Measurements from ENCODE around the gene INSIG1.

Gene INSIG1

DNA sequence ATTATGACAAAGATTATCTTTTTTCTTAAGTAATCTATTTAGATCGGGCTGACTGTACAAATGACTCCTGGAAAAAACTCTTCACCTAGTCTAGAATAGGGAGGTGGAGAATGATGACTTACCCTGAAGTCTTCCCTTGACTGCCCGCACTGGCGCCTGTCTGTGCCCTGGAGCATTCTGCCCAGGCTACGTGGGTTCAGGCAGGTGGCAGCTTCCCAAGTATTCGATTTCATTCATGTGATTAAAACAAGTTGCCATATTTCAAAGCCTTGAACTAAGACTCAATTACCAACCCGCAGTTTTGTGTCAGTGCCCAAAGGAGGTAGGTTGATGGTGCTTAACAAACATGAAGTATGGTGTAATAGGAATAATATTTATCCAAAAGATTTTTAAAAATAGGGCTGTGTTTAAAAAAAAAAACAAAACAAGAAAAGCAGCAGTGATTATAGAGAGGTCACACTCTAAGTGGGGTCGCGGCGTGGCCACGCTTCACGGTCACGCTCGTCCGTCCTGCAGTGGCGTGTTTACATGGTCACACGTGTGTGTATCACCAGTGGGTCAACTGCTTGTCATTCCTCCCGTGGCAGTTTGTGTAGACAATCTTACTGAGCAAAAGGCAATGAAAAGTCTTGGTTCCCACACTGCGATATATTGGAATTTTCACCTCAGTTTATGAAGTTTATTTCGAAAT lies 10.8 kb downstream of the INSIG1 start:
- TF ChIP-seq, protein P1, sequence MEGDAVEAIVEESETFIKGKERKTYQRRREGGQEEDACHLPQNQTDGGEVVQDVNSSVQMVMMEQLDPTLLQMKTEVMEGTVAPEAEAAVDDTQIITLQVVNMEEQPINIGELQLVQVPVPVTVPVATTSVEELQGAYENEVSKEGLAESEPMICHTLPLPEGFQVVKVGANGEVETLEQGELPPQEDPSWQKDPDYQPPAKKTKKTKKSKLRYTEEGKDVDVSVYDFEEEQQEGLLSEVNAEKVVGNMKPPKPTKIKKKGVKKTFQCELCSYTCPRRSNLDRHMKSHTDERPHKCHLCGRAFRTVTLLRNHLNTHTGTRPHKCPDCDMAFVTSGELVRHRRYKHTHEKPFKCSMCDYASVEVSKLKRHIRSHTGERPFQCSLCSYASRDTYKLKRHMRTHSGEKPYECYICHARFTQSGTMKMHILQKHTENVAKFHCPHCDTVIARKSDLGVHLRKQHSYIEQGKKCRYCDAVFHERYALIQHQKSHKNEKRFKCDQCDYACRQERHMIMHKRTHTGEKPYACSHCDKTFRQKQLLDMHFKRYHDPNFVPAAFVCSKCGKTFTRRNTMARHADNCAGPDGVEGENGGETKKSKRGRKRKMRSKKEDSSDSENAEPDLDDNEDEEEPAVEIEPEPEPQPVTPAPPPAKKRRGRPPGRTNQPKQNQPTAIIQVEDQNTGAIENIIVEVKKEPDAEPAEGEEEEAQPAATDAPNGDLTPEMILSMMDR (IDR thresholded peaks at IDR 0.05; ENCODE audit: low read depth, low read length, missing control alignments): no peak
- no peak overlapping the region for H3K4me3 ChIP-seq (replicated peaks; ENCODE audit: low read depth, low read length)
- no peak for DNase-seq (ENCODE audit: extremely low read depth, low read depth)

DNA sequence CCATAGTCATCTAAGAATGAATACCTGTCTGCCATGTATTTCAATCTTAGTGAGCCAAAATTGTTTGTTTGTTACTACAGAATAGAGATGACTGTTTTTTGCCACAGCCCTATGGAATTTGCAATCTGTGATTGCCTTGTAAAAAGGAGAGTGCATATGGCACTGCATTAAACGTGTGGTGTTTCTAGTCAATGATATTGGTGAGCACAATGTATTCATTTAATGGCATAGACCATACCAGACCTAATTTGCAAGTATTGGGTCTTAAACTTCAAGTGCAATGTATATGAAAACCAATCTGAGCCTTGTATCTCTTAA lies 11.3 kb downstream of the INSIG1 start:
- DNase-seq (ENCODE audit: extremely low read depth, low read depth): no peak
- H3K4me3 ChIP-seq (replicated peaks; ENCODE audit: low read depth, low read length): no peak overlapping the region
- TF ChIP-seq, protein P1 (IDR thresholded peaks at IDR 0.05; ENCODE audit: low read depth, low read length, missing control alignments): no peak

DNA sequence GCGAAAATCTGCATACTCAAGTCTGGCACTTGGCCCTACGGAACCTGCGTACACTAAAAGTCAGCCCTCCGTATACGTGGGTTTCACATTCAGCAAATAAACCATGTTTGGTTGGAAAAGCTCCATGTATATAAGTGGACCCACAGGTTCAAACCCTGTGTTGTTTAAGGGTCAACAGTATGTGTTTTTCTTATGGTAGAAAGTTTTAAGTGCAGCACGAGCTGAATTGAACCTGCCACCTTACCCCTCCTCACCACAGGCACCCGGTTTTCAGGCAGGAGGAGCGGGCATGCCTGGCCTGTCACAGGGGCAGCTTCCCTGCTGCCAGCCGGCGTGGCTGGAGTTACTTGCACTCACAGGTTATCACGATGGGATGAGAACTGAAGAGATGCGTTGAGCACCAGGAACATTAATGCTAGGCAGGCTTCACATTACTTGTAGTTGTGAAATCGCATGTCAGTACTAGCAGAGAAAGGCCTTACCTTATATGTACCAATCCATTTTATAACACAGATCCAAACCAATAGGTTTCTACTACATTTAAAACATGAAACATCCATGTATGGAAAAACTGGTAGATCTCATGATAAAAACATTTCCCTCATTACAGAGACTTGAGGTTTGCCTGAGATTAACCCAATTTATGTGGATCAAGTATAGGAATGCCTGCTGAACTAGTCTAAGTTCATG lies 12.9 kb downstream of the INSIG1 start:
- no peak for DNase-seq (ENCODE audit: extremely low read depth, low read depth)
- no peak overlapping the region for H3K4me3 ChIP-seq (replicated peaks; ENCODE audit: low read depth, low read length)
- TF ChIP-seq, protein P1 (IDR thresholded peaks at IDR 0.05; ENCODE audit: low read depth, low read length, missing control alignments): no peak

DNA sequence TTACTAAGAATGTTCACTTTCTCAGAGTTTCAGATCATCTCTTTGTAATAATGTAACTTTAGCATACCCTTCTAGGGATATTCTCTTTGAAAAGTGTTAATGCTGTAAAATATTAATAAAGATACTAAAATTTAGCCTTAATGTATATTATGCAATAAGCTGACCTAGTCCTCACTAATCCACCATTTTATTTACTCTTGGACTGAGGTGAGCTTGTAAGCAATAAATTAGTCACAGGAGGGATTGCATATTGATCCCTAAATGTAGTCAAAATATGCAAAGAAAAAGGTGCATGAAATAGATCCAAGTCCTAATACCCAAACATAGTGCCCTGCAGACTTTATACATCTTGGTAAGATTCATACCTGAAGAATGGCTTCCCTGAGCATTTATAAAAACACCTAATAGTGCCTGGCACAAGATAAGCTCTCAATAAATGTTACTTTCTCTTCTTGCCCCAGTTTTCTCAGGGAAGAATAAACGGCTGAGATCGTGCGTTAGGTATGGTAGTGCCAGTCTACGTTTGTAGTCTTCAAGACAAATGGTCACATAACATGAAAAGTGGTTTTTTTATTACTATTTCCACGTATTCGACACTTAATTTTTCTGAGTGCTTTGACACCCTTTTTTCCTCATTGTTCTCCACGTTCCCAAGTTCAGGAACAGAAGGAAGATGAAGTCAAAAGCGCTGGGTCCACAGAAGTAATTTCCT lies 14.3 kb downstream of the INSIG1 start:
- no peak overlapping the region for H3K4me3 ChIP-seq (replicated peaks; ENCODE audit: low read depth, low read length)
- TF ChIP-seq, protein P1 (IDR thresholded peaks at IDR 0.05; ENCODE audit: low read depth, low read length, missing control alignments): no peak
- no peak for DNase-seq (ENCODE audit: extremely low read depth, low read depth)

DNA sequence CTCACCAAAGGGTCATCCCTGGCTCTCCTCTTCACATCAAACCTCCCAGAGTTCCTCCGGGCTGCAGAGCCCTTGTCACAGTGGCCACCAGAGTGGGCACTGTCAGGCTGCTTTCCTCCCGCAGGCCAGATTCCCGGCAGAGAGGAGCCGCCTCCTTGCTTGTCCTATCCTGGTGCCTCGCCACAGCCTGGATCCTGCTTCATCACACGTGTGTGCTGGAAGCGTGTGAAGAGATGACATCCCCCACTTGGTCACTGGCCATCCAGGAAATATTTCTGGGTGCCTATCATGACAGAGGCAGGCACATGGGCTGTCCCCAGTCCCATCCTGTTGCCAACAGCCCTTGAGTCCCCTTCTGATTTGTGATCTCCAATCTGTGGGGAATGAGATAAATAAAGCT lies 15.0 kb downstream of the INSIG1 start:
- TF ChIP-seq, protein P1 (IDR thresholded peaks at IDR 0.05; ENCODE audit: low read depth, low read length, missing control alignments): no peak

GRCh38 chr7:155313096-155313495 lies 15.4 kb downstream of the INSIG1 start:
- TF ChIP-seq, protein P1 (IDR thresholded peaks at IDR 0.05; ENCODE audit: low read depth, low read length, missing control alignments): no peak
- H3K4me3 ChIP-seq (replicated peaks; ENCODE audit: low read depth, low read length): no peak overlapping the region
- no peak for DNase-seq (ENCODE audit: extremely low read depth, low read depth)

More for the DNA sequence above, 15.0 kb downstream of the INSIG1 start:
- DNase-seq (ENCODE audit: extremely low read depth, low read depth): no peak
- no peak overlapping the region for H3K4me3 ChIP-seq (replicated peaks; ENCODE audit: low read depth, low read length)
